Midbrain (tissue), 1 donor: ENCODE measurements around the gene GFI1B.
"Not testable (repeated sequence)": the region's sequence is repeated elsewhere in the genome, so short reads cannot be mapped to it uniquely, and the experiment has no call there.

Experiments
- DNase-seq: peaks from one replicate; lab custom pipeline; 2025; lab: John Stamatoyannopoulos, UW

GFI1B gene

DNA sequence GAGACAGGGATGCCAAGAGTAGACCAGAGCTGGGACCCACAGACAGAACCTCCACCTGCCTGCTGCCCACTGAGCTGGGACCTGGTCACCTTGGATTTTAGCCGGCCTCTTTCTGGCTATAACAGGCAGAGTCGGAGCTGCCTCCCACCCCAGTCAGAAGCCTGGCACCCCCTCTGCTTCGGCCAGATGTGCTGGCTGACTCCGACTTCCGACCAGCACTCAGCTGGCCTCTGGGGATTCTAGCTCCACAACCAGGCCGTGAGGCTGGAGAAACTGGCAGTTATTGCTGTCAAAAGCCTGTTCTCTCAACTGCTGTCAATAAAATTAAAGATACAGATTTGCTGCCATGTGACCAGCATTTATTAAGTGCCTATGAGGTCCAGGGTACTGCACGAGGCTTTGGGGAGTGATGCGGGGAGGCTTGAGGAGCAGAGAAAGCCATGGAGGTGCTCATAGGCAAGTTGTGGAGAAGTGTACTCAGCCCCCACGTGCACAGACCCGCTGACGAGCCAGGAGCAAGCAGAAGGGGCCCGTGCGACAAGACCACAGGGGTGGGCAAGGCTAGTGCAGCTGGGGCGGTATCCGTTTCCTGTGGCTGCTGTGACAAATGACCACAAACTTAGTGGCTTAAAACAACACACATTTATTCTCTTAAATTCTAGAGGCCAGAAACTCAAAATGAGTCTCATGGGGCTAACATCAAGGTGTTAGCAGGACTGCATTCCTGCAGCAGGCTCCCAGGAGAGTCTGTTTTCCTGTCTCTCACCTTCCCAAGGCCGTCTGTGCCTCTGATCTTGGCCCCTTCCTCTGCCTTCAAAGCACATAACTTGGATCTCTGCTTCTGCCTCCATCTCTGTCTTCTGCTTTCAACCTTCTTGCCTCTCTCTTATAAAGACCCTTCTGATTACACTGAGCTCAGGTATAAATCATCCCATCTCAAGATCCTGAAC, 13.1 kb downstream of the GFI1B start:
- DNase-seq = no peak

DNA sequence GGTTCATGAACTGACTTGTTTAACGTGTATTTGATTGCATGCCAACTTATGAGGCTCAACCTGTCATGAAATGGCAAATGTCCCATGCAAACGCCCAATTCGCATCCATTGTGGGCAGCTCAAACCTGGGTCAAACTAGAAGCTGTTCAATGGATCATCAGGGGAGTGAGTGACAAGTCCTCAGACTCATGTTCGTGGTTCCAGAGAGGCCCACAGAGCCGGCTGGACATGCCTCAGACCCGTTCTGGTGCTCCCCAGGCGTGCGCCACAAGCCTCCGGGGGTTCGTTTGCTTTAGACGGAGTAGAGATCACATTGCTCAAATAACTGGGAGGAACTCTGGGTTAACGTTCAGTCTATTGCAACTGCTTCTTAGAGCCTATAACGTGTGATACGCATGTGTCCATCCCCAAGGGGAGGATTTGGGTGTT, 15.0 kb downstream of the GFI1B start:
- DNase-seq = no peak

DNA sequence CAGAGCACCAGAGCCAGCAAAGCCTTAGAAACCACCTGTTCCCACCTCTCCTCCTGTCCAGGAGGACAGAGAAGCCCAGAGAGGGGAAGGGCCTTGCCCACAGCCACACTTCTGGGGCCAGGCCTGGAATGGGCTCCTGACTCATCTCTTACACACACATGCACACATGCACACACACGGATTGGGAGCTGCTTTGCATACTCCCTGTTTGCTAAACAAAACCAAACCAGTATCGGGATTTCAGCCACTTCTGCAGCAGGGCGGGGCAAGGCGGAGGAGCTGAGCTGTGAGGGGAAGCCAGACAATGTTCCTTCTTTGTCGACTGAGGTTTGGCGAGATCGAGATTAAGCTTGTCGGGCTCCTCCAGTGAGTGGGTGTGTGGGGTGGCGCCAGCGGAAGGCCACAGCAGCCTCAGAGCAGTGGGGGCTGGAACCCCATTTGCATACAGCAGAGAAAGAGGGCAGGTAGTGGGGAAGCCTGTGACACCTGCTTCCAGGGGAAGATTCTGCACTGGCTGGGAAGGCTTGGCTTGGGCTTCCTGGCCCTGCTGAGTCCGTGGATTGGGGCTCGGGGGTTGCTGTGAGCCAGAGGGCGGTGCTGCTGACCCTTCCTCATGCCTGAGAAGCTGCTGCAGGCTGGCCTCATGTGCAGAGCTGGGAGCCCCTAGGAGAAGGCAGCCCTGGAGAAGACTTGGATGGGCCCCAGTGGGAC, 16.1 kb downstream of the GFI1B start:
- DNase-seq = no peak

DNA sequence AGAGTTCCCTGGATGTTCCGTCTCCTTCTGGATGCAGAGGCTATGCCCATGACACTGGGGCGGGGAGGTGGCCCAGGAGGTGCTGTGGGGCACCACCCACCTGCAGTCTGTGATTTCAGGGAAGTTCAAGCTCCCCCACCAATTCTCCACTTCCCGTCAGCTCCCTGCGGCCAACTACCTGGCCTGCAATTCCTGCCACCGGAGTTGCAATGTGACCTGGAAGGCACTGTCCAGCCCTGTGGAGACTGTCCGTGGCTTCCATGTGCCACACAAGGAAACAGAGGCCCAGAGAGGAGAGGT, 16.6 kb downstream of the GFI1B start:
- no peak for DNase-seq

DNA sequence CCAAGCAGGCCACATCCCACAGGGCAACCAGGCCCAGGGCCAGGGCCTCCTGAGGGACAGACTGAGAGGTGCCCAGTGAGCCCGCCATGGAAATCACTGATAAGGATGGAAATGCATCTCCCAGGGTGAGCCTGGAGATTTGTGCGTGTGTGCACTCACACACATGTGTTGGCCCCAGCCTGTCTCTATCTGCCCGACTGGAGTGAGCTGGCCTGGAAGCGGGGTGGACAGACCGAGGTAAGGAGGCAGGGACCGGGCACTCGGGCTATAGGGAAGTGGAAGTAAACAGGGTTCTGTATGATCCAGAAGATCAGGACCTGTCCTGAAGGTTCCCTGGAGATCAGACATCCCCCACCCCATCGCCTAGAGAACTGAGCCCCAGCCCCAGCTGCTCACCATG, 17.4 kb downstream of the GFI1B start:
- DNase-seq = no peak

DNA sequence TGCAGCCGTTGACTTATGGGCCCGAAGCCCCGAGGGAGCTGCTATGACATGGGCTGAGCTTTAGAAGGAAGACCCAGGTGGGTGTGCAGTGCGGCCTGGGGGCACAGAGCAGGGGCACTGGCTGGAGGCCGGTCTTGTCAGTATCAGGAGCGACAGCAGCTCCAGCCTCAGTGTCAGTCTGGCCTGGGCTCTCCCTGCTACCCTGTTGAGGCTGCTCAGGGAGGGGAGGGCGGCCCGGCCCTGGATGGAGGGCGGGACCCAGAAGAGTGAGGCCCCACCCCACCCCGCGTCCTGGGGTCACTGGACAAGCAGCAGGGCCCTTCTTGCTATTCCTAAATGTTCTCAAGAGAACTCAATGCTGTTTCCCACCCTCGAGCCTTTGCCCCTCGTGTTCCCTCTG, 18.0 kb downstream of the GFI1B start:
- DNase-seq = no peak

DNA sequence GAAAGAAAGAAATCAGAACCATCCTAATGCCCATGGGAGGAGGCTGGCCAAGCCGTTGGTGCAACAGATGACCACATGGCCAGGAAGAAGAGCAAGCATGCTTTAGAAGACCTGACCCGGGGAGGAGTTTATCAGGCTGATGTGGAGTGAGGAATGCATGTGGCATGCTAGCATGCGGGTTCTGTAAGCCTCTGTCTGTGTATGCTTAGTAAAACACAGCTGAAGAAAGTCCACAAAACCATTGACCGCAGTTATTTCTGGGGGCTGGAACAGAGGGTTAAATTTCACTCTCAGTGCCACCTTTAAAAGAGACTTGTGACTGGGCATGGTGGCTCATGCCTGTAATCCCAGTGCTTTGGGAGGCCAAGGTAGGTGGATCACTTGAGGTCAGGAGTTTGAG, 19.1 kb downstream of the GFI1B start:
- DNase-seq = no peak

DNA sequence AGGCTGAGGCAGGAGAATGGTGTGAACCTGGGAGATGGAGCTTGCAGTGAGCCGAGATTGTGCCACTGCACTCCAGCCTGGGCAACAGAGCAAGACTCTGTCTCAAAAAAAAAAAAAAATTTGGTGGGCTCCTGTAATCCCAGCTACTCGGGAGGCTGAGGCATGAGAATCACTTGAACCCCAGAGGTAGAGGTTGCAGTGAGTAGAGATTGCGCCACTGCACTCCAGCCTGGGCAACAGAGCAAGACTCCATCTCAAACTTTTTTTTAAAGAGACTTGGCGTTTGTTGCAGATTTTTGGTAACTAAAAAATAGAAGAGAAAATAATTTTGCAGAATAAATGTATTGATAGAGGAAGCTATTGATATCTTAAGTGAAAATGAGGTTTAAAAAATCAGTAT, 19.7 kb downstream of the GFI1B start:
- not testable (repeated sequence) for DNase-seq

DNA sequence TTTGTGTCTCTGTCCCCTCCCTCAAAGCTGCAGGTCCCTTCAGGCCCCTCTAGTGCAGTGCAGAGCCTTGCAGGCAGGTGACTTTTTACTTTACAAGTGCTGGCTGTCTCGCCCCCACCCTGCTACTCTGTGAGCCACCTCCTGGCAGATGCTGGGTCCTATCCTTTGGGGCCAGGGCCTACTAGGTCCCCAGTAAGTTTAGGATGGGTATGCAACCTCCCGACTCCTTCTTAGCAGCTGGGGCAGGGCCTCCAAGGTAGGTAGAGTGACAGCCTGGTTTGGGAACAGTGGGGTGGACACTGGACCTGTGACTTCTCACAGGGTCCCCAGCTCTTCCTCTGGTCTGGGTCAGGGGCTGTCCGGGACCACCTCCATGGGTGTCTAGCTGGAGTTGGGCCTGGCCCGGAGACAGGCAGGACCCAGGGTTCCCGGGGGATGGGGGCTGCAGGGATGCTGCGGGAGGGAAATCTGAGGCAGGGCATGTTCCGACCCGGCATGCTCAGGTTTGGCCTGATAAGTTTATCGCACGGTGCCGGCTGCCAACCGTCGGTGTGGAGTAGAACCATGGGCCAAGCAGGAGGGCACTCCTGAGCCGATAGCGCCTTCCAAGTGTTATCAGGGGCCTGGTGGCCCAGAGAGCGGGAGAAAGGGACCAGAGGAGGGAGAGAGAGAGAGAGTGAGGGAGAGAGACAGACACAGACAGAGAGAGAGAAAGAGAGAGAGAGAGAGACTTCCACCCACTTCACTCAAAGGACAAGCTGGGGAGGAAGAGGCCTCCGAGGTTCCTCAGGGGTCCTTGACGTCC, 20.5 kb downstream of the GFI1B start:
- DNase-seq = no peak

DNA sequence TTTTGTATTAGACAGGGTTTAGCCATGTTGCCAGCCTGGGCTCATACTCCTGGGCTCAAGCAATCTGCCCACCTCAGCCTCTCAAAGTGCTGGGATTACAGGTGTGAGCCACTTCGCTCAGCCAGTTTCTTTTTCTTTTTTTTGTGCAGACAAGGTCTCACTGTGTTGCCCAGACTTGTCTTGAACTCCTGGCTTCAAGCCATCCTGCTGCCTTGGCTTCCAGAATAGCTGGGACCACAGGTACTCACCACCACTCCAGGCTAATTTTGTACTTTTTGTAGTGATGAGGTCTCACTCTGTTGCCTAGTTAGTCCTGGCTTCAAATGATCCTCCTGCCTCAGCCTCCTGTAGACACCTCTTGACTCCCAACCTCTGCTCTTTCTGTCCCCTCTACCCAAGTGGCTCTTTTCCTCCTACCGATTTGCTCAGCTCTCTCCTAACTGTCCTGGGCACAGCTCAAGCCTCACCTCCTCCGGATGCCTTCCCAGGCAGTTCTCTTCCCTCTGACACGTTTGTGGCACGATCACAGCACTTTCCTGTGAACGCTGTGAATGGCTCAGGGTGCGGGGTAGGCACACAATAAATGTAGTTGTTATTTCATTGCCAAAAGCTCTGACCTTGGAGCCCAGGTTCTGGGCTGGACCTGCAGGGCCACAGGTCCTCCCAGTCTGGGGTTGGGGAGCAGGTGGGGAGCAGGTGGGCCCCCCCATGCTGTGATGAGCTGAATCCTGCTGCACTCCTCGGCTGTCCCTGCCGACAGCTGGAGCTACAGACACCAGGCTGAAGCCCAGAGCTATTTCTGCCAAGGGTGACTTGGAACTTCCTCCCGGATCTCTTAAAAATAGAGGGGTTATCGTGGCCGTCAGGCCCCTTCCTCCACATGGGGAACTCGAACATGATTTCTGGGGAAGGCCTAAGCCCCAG, 23.9 kb downstream of the GFI1B start:
- DNase-seq = no peak

DNA sequence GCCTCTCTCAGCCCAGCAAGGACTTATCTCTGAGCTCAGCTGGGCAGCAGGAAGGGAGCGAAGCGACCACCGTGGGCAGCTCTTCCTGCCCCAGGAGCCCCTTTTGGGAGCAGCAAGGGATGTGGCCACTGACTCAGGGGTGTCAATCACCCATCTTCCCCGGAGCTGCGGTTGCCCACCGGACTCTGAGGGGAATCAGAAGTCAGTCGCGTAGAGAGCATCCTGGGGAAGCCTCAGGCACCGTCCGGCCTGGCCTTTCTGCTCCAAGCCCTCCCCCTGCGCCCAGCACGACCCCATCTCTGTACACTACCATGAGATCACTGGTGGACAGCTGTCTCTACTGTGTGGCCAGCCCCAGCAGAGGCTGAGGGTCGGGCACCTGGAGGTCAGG, 24.6 kb downstream of the GFI1B start:
- no peak for DNase-seq

DNA sequence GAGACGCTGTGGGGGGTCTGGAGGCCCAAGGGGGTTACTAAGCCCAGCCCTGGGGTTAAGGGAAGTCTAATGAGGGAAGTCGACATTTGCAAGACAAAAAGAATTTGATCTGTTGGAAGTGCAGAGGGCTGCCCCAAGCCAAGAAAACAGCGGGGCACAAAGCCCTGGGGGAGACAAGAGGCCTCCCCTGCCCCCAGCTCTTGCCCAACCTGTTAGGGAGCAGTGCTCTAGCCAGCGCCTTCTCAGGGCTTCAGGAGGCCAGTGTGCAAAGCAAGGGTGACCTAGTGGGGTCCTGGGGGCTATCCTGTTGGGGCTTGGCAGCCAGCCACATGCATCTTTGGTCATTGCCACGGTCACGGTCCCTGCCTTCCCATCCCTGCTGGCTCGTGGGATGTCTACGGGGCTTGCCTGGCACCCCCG, 25.2 kb downstream of the GFI1B start:
- DNase-seq = no peak

DNA sequence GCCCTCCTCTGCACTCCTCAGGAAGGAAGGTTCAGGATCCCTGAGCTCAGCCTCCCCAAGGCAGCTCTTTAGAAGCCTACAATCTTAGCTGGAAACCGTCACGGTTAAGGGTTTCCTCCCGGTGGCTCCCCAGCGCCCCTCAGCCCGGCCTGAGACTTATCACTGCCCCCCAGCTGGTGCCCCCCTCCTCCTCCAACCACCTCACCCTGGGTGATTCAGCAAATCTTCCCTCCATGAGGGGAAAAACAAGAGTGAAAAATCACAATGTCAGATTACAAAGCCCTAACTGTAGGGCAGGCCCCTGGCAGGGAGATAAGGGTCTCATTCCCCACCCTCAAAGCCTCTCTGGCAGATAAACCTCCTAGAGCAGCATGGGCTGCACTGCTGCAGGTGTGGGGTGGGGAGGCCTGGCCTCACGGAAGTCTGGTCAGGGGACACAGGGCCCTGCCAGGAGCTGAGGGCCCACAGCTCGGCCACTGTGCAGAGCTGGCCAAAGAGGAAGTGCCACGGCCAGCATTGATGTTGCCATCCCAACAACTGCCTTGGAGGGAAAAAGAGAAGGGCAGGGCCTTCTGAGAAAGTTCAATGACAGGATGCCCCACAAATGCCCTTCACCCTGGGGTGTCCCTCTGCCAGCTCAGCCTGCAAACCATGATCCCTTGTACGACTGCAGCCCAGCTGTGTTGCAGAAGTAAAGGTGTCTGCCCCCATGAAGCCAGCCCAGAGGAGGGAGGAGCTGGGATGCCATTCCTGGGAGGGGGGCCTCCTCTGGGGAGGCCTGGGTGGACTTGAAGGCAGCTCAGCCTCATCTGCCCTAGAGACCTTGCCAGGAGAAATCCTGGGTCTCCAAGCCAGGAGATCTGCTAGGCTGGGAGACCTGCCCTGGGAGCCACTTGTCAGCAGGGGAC, 25.9 kb downstream of the GFI1B start:
- DNase-seq = peak; percentile 4

DNA sequence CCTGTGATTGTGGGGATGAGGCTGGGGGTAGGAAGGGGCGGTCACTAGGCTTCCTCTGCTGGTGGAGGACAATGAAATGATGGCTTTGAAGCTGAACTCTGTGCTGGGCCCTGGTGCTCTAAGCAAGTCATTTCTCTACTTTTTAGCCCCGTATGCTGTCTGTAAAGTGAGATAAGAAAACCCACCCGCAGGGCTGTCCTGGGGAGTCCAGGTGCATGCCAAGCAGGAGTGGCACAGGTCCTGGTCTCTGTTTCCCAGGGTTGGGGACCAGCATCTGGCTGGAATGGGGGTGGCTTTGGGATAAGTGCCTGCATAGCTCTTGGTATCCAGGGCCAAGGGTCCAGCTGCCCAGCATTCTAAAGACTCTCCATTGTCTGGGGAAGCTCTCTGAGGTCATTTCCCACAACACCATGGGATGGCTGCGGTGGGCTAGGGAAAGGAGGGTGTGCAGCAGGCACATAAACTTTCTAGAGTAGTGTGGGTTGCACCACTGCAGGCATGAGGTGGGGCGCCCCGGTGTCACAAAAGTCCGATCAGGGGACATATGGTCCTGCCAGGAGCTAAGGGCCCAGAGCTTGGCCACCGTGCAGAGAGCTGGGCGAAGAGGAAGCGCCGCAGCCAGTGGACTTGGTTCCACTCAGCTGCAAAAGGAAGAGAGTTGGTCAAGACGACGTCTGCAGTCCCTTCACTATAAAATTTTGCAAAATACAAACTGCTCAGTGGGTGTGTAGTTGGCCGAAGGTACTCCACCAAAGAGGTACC, 26.7 kb downstream of the GFI1B start:
- no peak for DNase-seq

DNA sequence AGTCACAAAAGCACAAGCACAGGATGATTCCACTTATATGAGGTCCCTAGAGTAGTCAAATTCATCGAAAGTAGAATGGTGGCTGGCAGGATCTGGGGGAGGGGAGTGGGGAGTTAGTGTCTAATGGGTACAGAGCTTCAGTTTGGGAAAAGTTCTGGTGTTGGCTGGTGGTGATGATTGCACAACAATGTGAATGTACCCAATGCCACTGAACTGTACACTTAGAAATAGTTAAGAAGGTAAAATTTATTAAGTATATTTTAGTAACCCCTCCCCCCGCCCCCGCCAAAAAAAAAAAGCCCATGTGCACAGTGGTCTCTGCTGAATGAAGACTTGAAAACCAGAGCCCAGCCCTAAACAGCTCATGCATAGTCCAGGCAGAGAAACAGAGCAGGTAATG, 27.5 kb downstream of the GFI1B start:
- no peak for DNase-seq

DNA sequence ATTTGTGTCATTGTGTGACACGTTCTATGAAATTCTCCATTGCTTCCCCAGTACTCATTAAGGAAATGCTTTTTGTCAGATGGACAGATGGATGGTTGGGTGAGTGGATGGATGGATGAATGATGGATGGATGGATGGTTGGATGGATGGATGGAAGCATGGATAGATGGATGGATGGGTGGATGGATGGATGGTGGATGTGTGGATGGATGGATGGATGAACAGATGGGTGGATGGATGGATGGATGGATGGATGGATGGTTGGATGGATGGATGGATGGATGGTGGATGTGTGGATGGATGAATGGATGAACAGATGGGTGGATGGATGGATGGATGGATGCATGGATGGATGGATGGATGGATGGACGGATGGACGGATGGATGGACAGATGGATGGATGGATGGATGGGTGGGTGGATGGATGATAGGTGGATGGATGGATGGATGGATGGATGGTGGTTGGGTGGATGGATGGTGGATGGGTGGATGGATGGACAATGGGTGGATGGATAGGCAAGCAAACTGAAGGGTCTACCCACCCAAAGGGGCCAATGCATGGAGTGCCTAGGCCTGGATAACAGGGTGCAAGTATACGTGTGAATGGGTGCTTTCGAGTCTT, 28.3 kb downstream of the GFI1B start:
- no peak for DNase-seq

DNA sequence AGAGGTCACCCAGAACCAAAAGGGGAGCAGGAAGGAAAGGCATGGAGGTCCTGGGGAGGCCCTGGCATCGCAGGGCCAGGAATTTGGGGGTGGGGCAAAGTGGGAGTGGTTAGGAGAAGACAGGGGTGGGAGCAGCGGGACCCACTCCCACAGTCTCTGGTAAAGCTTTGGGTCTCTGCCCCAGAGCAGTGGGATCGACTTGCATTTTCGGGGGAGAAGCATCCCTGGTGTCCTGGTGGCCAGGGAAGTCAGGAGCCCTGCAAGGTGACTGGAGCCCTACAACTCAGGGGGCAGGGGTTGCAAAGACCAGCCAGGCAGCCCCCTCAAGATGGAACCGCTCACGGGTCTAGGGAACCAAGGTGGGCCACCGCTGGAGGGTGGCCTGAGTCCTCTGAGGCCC, 29.9 kb downstream of the GFI1B start:
- DNase-seq = no peak

DNA sequence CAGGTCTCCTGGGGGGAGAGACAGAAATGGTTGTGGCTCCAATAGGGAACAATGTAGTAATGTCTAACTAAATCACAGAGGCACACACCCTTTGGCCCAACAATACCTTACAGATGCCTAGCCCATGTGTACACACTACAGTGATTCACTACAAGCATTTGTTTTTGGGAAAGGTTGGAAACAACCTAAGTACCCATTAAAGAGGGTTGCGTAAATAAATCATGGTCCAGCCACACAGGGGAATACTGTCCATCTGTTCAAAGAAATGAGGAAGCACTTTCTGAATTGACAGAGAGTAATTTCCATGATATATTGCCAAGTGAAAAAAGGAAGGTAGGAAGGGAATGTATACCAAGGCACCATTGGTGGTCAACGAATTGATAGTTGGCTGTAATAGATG, 30.3 kb downstream of the GFI1B start:
- DNase-seq = no peak

DNA sequence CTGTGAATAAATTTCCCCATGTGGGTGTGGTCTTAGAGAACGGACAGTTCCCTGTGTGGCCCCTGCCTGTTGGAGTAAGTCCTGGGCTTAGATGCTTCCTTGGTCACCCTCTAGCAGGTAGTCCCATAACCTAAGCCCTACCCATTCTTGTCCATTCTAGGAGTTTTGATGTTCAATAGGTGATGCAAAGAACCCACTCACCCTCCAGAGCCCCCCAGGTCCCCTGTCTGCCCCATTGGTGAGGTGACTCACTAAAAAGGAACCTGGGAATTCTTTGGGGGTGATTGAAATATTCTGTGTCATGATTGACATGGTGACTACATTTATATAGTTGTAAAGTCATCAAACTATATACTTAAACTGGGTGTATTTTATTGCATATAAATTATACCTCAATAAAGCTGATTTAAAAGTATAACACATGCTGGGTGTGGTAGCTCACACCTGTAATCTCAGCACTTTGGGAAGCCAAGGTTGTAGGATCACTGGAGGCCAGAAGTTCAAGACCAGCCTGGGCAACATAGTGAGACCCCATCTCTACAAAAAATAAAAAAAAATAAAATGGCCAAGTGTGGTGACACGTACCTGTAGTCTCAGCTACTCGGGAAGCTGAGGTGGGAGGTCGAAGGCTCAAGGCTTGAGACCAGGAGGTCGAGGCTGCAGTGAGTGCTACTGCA, 31.6 kb downstream of the GFI1B start:
- DNase-seq = no peak
